ENCODE results near the gene RDH14.

DNA sequence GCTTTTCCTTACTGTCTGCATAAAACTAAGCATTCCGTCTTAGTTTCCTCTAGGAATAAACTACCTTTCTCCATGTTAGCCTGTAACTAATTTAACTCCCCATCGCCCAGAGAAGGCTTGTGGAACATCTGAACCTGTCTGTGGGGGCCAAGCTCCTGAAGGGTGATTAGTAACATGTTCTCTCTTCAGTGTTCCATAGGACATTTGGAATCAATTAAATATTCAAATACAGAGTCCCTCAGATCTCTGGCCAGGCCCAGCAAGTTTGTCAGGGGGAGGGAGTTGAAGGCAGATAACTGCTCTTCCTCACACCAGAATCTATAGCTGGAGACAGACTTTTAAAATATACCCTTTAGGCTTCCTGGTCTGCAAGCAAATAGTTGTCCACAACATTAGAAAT is 8.8 kb downstream of the RDH14 start:
- no peak for TF ChIP-seq CTCF (IDR thresholded peaks at IDR 0.05; ENCODE audit: low read depth, low read length)
- no peak for TF ChIP-seq POLR2A (IDR thresholded peaks at IDR 0.05; ENCODE audit: extremely low read depth, insufficient read length)
- TF ChIP-seq, protein P1, sequence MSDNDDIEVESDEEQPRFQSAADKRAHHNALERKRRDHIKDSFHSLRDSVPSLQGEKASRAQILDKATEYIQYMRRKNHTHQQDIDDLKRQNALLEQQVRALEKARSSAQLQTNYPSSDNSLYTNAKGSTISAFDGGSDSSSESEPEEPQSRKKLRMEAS (IDR thresholded peaks at IDR 0.05; ENCODE audit: low read depth, low read length), result no peak

Measured in NB4 (cell line).